Subcutaneous abdominal adipose tissue (tissue), 5 donors: ENCODE data around the gene ZSCAN10.

Experiments used
- H3K27ac ChIP-seq: one replicate; pipeline ENCODE4 v1.7.0; 2013; ENCODE audit warnings: low read depth, mild to moderate bottlenecking, inconsistent platforms, low read length, moderate library complexity
- H3K27me3 ChIP-seq, 5 donors: one replicate each; pipeline ENCODE4 v1.7.0; 2013; ENCODE audit warnings: low read length in 5 of 5, inconsistent platforms in 1 of 5; ENCODE audit not compliant: control insufficient read depth in 5 of 5, insufficient read depth in 4 of 5
- H3K36me3 ChIP-seq, 5 donors: one replicate each; pipeline ENCODE4 v1.7.0; 2013; ENCODE audit warnings: low read length in 5 of 5; ENCODE audit not compliant: control insufficient read depth in 5 of 5, insufficient read depth in 5 of 5
- H3K4me1 ChIP-seq, 5 donors: one replicate each; pipeline ENCODE4 v1.7.0; 2013; ENCODE audit warnings: low read length in 5 of 5, mild to moderate bottlenecking in 3 of 5, moderate library complexity in 1 of 5; ENCODE audit not compliant: control insufficient read depth in 5 of 5, insufficient read depth in 5 of 5
- H3K4me3 ChIP-seq, 5 donors: one replicate each; pipeline ENCODE4 v1.7.0; 2013; ENCODE audit warnings: low read length in 5 of 5, low read depth in 1 of 5
- H3K9ac ChIP-seq, 5 donors: one replicate each; pipeline ENCODE4 v1.7.0; 2013; ENCODE audit warnings: low read length in 5 of 5, mild to moderate bottlenecking in 4 of 5, moderate library complexity in 3 of 5
- H3K9me3 ChIP-seq, 5 donors: one replicate each; pipeline ENCODE4 v1.7.0; 2013; ENCODE audit warnings: low read length in 5 of 5; ENCODE audit not compliant: control insufficient read depth in 5 of 5
- donor health status: healthy.
- donor health status: healthy.
- donor health status: healthy.
- donor health status: healthy.
- donor health status: healthy.

The ZSCAN10 gene

DNA sequence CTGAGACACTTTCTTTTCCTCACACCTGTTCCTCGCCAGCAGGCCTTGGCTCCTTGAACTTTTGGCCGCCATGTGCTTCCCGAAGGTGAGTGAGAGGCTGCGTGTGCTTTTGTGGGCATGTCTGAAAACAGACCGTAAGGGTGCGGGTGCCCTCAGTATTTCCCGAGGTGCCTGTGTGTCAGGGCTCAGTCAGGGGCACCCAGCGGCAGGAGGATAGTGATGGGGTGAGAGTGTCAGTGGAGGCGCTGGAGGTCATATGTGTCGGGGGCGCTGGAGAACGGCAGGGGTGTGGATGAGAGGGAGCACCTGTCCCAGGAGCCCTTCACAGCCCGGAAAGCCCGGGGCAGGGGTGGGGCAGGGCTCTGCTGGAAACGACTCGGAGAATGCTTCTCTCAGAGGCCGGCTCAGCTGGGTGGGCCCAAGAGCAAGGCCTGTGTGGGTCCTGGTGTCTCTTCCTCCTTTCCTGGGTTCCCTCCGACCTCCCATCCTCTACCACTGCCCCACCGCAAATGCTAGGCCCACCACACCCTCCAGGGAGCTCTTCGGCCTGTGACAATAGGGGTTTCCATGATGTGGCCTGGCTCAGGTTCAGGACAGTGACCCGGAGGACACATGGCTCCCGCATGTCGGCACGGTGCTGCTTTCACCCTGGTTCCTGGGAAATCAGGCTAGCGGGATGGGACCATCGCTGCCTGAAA, 33.2 kb downstream of the ZSCAN10 start:
- peak overlapping the region; percentile 31 to 73 (median 71) for H3K4me3 ChIP-seq
- peak overlapping the region; percentile 23 to 89 (median 78) for H3K9ac ChIP-seq
- peak overlapping the region; percentile 84 for H3K27ac ChIP-seq
- no peaks in the 10 kb centered on the region for H3K9me3 ChIP-seq
- peaks cover 0 to 18% (median 5%) of the 10 kb centered on the region in 5 donors for H3K36me3 ChIP-seq
- H3K4me1 ChIP-seq: peaks cover 0 to 39% (median 10%) of the 10 kb centered on the region in 5 donors
- H3K27me3 ChIP-seq: no peaks in the 10 kb centered on the region

DNA sequence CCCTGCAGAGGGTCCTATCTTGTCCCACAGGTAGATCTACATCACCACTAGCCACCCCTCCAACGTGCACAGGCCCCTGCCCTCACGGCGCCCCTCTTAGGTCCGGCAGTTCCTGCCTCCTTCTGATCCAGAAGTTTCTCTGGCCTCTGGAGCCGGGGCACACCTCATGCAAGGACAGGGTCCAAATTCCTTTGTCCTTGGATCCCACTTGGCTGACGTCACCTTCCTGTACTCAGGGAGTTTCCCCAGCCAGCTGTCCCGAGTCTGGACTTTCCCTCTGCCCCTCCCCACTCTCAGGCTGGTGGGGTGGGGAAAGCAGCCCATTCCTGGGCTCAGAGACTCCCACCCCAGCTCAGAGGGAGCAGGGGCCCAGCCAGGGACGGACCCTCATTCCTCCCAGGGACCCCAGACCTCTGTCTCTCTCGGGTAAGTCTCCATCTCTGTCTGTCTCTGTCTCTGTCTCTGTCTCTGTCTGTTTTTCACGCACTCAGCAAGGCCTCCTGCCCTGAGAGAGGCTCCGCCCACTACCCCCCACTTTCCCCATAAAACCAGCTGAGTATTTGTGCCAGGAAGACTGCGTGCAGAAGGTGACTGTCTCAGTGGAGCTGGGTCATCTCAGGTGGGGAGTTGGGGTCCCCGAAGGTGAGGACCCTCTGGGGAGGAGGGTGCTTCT, 33.9 kb downstream of the ZSCAN10 start, which contains the start of gene IL32:
Gene IL32 (plus strand): TSS at position 572 of the 673 bp plus-strand sequence. CDS start 172 bp downstream, outside the sequence.
- Histone ChIP-seq H3K27me3 (no peaks in the 10 kb centered on the region), H3K4me1 (peaks cover 3 to 42% (median 10%) of the 10 kb centered on the region in 5 donors), H3K9ac (peak within 1 kb of the TSS; percentile 23 to 89 (median 78)), H3K36me3 (peaks cover 0 to 18% (median 5%) of the 10 kb centered on the region in 5 donors), H3K27ac (peak within 1 kb of the TSS; percentile 84), H3K9me3 (no peaks in the 10 kb centered on the region), H3K4me3 (peak within 1 kb of the TSS; percentile 31 to 73 (median 71))

DNA sequence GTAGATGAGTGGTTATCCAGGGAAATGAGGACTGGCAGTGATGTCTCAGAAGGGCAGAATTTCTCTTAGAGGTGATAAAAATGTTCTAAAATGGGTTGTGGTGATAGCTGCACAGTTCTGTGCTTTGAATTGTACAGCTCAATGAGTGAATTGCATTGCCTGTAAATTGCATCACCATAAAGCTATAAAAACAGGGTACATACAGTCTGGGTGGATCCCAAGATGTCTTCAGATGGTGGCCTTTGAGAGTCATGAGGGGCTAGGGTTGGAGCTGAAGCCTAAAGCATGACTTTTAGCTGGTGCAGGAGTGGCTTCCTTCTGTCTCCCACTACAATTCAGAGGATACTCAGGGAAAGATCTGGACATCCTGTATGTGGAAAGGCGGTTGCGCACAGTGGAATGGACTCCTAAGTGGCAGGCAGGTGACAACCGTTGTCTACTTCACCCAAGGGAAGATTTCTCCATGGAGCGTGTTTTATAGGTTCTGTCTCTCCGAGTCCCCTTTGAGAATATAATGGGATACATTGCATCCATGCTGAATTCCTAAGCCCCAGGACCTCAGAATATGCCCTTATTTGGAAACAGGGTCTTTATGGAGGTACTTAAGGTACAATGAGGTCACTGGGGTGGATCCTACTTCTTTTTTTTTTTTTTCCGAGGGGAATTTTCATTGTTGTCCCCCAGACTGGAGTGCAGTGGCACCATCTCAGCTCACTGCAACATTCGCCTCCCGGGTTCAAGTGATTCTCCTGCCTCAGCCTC, 35.3 kb downstream of the ZSCAN10 start:
- Histone ChIP-seq H3K9me3 (no peaks in the 10 kb centered on the region), H3K27ac (peak overlapping the region; percentile 84), H3K36me3 (peaks cover 0 to 15% (median 4%) of the 10 kb centered on the region in 5 donors), H3K4me3 (no peak overlapping the region), H3K27me3 (no peaks in the 10 kb centered on the region), H3K4me1 (peaks cover 3 to 53% (median 22%) of the 10 kb centered on the region in 5 donors), H3K9ac (no peak overlapping the region)

DNA sequence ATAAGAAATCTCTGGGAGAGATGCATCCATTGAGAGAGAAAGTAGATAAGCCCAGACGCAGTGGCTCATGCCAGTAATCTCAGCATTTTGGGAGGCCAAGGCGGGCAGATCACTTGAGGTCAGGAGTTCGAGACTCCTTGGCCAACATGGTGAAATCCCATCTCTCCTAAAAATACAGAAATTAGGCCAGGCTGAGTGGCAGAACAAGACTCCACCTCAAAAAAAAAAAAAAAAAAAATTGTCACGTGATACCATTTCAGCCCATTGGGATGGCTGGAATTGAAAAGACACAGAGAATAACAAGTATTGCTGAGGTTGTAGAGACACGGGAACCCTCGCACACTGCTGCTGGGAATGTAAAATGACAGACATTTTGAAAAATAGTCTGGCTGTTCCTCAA, 36.5 kb downstream of the ZSCAN10 start:
- Histone ChIP-seq H3K27me3 (no peaks in the 10 kb centered on the region), H3K4me1 (peaks cover 3 to 55% (median 31%) of the 10 kb centered on the region in 5 donors), H3K4me3 (no peak overlapping the region), H3K9me3 (no peaks in the 10 kb centered on the region), H3K9ac (no peak overlapping the region), H3K27ac (no peak overlapping the region), H3K36me3 (peaks cover 0 to 4% (median 0%) of the 10 kb centered on the region in 5 donors)

DNA sequence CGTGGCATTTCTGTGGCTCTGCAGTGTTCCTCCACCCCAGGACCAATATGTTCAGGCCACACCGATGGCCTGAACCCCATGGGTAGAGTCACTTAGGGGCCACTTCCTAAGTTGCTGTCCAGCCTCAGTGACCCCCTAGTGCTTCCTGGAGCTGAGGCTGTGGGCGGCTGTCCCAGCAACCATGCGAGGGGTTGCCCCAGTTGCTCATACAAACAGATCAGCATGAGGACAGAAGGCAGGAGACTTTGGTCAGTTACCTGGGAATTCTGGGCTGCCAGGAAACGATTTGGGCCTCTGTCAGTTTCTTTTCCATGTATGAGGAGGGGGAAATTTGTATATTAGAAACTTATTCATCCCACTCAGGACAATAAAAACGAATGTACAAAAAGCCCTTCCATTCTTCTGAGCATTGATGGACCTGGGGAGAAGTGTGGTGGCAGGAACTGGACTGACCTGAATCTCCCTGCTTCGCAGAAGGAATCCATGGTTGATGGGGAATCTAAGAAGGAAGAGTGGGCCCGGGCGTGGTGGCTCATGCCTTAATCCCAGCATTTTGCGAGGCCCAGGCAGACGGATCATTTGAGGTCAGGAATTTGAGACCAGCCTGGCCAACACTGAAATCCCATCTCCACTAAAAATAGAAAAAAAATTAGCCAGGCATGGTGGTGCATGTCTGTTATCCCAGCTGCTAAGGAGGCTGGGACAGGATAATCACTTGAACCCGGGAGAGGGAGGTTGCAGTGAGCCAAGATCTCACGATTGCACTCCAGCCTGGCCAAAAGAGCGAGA, 38.6 kb downstream of the ZSCAN10 start:
- Histone ChIP-seq H3K36me3 (no peaks in the 10 kb centered on the region), H3K9ac (peak overlapping the region in 2 of 5 donors; percentile 60 to 79), H3K27ac (no peak overlapping the region), H3K27me3 (no peaks in the 10 kb centered on the region), H3K4me3 (peak overlapping the region in 2 of 5 donors; percentile 22 to 80), H3K9me3 (no peaks in the 10 kb centered on the region), H3K4me1 (peaks cover 3 to 36% (median 29%) of the 10 kb centered on the region in 5 donors)

DNA sequence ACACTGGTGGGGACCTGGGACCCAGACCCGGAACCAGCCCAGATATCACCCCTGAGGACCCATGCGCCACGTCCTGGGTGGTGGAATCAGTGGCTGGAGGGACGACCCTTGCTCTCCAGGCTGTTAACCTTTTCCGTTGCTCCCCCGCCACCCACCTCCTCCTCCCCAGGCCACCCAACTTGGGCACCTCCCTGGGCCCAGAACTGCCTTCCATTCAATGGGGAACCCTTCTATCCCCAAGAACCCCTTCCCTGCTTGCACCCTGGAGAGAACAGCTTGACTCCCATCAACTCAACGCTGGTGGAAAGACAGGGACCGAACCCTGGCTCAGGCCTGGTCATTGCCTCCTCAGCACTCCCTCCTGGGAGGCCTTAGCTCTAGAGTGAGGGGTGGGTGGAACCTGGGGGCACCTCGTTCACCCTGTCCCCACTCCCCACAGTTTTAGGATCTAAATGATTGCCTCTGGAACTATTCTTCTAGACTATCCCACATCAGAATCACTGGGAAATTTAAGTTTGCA, 39.3 kb downstream of the ZSCAN10 start:
- peaks cover 0 to 1% (median 0%) of the 10 kb centered on the region in 5 donors for H3K36me3 ChIP-seq
- peak overlapping the region; percentile 42 to 79 (median 48) for H3K9ac ChIP-seq
- H3K27ac ChIP-seq: peak overlapping the region; percentile 86
- H3K4me3 ChIP-seq: peak overlapping the region; percentile 22 to 80 (median 63)
- H3K4me1 ChIP-seq: peaks cover 0 to 34% (median 23%) of the 10 kb centered on the region in 5 donors
- no peaks in the 10 kb centered on the region for H3K27me3 ChIP-seq
- no peaks in the 10 kb centered on the region for H3K9me3 ChIP-seq

DNA sequence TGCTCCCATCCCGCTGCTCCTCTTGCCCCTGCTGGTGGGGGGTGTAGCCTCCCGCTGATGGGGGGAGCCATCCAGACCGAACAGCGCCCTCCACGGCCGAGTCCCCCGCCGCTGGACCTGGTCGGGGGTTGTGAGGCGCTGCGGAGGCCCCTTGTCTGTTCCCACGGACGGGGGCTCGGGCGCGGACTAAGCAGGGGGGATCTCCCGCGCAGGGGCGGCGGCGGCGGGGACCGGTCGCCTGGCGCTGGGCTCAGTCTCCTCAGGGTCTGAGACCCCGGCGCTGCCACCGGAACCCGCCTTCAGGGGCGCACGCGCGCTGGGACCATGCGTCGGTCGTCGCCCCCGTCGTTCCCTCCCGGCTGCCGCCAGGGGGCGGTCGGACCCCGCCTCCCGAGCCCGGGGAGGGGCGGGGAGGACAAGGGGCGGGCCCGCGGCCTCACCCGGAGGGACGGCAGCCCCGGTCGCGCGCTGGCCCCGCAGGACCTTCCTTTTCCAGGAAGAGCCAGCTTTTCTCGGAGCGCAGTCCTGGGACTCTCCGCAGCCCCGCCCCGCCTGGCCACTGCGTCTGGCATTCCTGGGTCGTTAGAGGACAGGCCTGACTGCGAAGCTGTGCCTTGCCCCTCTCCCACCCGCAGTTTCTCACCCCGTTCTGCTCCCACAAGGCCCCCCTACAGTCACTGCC, 39.9 kb downstream of the ZSCAN10 start:
- H3K4me3 ChIP-seq: peak overlapping the region in 4 of 5 donors; percentile 63 to 80 (median 76)

DNA sequence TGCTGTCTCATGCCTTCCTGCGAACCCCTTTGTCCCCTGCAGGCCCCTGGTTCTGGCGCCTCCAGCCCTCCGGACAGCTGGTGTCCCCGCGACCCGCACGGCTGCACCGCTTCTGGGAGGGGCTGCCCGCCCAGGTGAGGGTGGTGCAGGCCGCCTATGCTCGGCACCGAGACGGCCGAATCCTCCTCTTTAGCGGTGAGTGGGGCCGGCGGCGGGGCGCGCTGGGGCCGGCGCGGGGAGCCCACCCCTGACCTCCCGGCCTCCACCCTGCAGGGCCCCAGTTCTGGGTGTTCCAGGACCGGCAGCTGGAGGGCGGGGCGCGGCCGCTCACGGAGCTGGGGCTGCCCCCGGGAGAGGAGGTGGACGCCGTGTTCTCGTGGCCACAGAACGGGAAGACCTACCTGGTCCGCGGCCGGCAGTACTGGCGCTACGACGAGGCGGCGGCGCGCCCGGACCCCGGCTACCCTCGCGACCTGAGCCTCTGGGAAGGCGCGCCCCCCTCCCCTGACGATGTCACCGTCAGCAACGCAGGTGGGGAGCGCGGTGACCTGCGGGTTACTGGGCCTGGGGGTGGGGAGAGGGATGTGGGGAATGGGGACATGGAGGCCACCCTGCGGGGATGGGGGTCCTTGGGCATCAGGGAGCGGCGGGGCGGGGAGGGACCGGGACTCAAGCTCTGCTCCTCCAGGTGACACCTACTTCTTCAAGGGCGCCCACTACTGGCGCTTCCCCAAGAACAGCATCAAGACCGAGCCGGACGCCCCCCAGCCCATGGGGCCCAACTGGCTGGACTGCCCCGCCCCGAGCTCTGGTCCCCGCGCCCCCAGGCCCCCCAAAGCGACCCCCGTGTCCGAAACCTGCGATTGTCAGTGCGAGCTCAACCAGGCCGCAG, 40.7 kb downstream of the ZSCAN10 start:
- Histone ChIP-seq H3K9me3 (no peaks in the 10 kb centered on the region), H3K9ac (peak overlapping the region in 4 of 5 donors; percentile 66 to 89 (median 78)), H3K36me3 (peaks cover 0 to 11% (median 3%) of the 10 kb centered on the region in 5 donors), H3K4me3 (peak overlapping the region in 4 of 5 donors; percentile 61 to 80 (median 76)), H3K4me1 (peaks cover 0 to 32% (median 21%) of the 10 kb centered on the region in 5 donors), H3K27ac (peak overlapping the region; percentile 86), H3K27me3 (no peaks in the 10 kb centered on the region)

More for the DNA sequence above, 39.9 kb downstream of the ZSCAN10 start:
- Histone ChIP-seq H3K36me3 (peaks cover 0 to 6% (median under 1%) of the 10 kb centered on the region in 5 donors), H3K27me3 (no peaks in the 10 kb centered on the region), H3K9ac (peak overlapping the region; percentile 48 to 89 (median 74)), H3K4me1 (peaks cover 0 to 32% (median 21%) of the 10 kb centered on the region in 5 donors), H3K27ac (peak overlapping the region; percentile 86), H3K9me3 (no peaks in the 10 kb centered on the region)
